ENCODE measurements around the gene SWT1. TPM values are rescaled to one million over a fixed set of nuclear protein-coding genes. Genes with fewer than 3 reads are reported as not detected.

Gene SWT1
- total RNA-seq, 6 experiments from 2014 or later: 1.7 to 2.5 (median 2.1) TPM

DNA sequence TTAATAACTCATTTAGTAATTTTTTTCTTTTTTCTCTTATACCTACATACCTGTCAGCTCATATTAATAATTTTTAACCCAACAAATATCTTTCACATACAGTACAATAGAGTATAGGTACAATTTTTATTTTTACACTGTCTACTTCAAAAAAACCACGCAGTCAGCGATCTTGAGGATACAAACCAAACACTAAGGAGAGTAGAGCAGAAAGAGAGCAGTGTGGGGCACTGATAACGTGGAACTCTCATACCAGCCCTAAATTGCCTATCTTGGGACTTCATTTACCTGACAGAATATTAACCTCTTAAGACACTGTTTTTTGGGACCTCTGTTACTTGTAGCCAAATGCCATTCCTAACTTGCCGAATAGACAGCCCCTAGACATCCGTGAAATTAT, 5.8 kb upstream of the SWT1 start:
- peaks cover 34% of the 10 kb centered on the region for H3K4me1 Mint-ChIP-seq (ENCODE audit: low read depth)
- H3K9me3 Mint-ChIP-seq: no peaks in the 10 kb centered on the region
- TF ChIP-seq CTCF (IDR thresholded peaks at IDR 0.05): no peak
- no peak overlapping the region for H3K4me3 Mint-ChIP-seq
- DNase-seq: no peak
- H3K27me3 Mint-ChIP-seq (ENCODE audit: insufficient read depth): no peaks in the 10 kb centered on the region; the same call in 1 of the 2 replicates
- peaks cover 21% of the 10 kb centered on the region for H3K36me3 Mint-ChIP-seq (ENCODE audit: low read depth)
- no peak overlapping the region for H3K27ac Mint-ChIP-seq

DNA sequence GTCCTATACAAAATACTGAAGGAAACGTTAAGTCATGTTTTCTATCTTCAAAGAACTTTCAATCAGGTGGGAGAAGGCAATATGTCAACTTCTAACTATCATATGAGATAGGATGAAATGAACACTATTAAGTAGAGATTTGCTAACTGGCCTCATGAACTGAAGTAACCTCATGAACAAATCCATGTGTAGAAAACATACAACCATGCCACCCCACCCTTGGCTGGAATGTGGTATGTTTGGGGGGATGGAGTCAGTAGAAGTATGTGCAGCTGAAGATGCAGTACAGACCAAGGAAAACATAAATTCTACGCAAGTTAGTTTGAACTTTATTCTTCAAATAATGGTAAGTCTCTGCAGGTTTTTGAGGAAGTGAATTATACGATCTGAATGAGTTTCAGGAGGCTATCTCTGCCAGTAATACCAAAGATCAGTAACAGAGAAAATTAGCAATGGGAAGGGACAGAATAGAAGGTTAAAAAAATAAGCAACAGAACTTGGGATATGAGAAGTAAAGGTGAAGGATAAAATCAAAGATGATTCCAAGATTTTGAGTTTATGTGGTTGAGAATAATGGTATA, 4.7 kb upstream of the SWT1 start:
- no peak for TF ChIP-seq CTCF (IDR thresholded peaks at IDR 0.05)
- Mint-ChIP-seq H3K4me3 (peak overlapping the region; percentile 12; the same call in 1 of the 2 replicates), H3K27me3 (ENCODE audit: insufficient read depth) (no peaks in the 10 kb centered on the region; the same call in 1 of the 2 replicates), H3K27ac (peak overlapping the region; percentile 11; the same call in 1 of the 2 replicates), H3K36me3 (ENCODE audit: low read depth) (peaks cover 21% of the 10 kb centered on the region), H3K9me3 (no peaks in the 10 kb centered on the region), H3K4me1 (ENCODE audit: low read depth) (peaks cover 34% of the 10 kb centered on the region)
- no peak for DNase-seq

- no peaks in the 10 kb centered on the region; the same call in 1 of the 2 replicates for H3K36me3 Mint-ChIP-seq (ENCODE audit: low read depth)
- H3K9me3 Mint-ChIP-seq: no peaks in the 10 kb centered on the region
- no peak for TF ChIP-seq CTCF (IDR thresholded peaks at IDR 0.05)
- peak overlapping the region; percentile 96 for H3K4me3 Mint-ChIP-seq
- DNase-seq: peak; percentile 6
- H3K4me1 Mint-ChIP-seq (ENCODE audit: low read depth): peaks cover 51% of the 10 kb centered on the region
- peak overlapping the region; percentile 95 for H3K27ac Mint-ChIP-seq
- H3K27me3 Mint-ChIP-seq (ENCODE audit: insufficient read depth): no peaks in the 10 kb centered on the region; the same call in 1 of the 2 replicates
These were observed 2.0 kb upstream of the SWT1 start for GRCh38 chr1:185154912-185155513.

- no peaks in the 10 kb centered on the region; the same call in 1 of the 2 replicates for H3K36me3 Mint-ChIP-seq (ENCODE audit: low read depth)
- peak; percentile 57 for DNase-seq
- H3K4me1 Mint-ChIP-seq (ENCODE audit: low read depth): peaks cover 55% of the 10 kb centered on the region
- H3K27me3 Mint-ChIP-seq (ENCODE audit: insufficient read depth): no peaks in the 10 kb centered on the region; the same call in 1 of the 2 replicates
- TF ChIP-seq CTCF (IDR thresholded peaks at IDR 0.05): no peak
- peak overlapping the region; percentile 96 for H3K4me3 Mint-ChIP-seq
- H3K27ac Mint-ChIP-seq: peak overlapping the region; percentile 95
- H3K9me3 Mint-ChIP-seq: no peaks in the 10 kb centered on the region
These were observed 1.2 kb upstream of the SWT1 start for GRCh38 chr1:185155600-185156287.

DNA sequence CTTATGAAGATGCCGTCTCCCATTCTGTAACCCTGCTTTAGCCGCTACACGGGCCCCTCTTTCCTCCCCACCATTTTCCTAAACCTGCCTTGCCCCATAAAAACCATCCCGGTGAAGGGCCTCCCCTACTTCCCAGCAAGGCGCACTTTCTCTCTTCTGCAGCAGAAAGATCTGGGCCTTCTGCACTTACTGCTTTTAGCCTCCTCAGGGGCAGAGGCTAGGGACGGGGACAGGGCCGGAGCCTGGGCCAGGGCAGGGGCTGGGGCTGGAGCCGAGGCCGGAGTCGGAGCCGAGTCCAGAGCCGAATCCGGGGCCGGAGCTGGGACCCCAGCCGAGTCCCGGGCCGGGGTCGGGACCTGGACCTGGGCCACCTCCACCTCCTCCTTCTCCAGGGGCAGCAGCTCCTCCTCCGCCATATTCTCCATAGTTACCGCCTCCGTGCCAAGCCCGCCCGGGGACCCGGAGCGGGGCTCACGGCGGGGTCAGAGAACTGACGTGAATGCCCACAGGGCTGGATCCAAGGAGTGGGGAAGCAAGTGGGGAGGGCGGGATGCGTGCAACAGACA, 596 bp upstream of the SWT1 start:
- Mint-ChIP-seq H3K4me3 (peak overlapping the region; percentile 96), H3K9me3 (no peaks in the 10 kb centered on the region), H3K36me3 (ENCODE audit: low read depth) (no peaks in the 10 kb centered on the region), H3K27me3 (ENCODE audit: insufficient read depth) (no peaks in the 10 kb centered on the region; the same call in 1 of the 2 replicates), H3K27ac (peak overlapping the region; percentile 95), H3K4me1 (ENCODE audit: low read depth) (peaks cover 55% of the 10 kb centered on the region)
- no peak for TF ChIP-seq CTCF (IDR thresholded peaks at IDR 0.05)
- peak; percentile 0 for DNase-seq
